HG03045 (cell line): ENCODE data around the gene MUC5AC.

Experiments
- ATAC-seq: cut with Tn5 transposase; IDR thresholded peaks from one replicate; pipeline ENCODE4 v1.9.1; 2021; ENCODE audit warnings: mild to moderate bottlenecking, moderate library complexity; ENCODE audit not compliant: unreplicated experiment

Gene MUC5AC

GRCh38 chr11:1224111-1224490 lies 66.3 kb downstream of the MUC5AC start:
- no peak for ATAC-seq

DNA sequence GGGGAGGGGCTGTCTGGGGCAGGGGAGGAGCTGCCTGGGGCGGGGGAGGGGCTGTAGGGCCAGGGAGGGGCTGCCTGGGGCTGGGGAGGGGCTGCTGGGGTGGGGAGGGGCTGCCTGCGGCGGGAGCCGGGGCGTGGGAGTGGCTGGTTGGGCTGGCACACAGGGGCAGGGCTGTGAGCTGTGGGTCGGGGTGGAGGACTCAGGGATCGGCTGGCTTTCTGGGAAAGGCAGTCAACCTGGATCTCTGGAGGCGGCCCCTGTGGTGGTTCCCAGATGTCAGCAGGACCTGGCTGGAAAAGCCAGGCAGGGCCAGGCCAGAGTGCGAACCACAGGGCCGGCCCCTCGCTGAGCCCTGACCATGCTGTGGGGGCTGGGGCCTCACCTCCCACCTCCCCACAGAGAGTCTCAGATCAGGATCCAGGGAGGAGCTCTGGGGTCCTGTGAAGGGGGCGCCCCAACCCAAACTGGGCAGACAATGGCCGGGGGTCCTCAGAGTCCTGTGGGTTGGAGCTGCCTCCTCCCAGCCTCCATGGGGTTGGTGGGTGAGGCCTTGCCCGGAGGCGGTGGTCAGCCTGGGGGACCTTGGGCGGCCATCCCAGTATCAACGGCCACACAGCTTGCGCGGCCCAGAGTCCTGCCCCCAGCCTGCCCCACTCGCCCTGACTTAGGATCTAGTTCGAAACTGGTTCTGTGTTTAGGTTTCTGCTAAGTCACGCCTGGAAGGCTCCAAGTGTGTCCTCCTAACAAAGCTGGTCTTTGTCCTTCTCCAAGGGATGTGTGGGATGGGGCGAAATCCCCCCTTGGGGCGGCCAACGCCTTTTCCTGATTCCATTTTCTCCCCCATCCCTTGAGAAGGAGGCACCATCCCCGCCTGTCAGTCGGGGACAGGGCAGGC lies 67.0 kb downstream of the MUC5AC start:
- ATAC-seq, result no peak

- no peak for ATAC-seq
These were observed 67.9 kb downstream of the MUC5AC start for GRCh38 chr11:1225386-1226225.

DNA sequence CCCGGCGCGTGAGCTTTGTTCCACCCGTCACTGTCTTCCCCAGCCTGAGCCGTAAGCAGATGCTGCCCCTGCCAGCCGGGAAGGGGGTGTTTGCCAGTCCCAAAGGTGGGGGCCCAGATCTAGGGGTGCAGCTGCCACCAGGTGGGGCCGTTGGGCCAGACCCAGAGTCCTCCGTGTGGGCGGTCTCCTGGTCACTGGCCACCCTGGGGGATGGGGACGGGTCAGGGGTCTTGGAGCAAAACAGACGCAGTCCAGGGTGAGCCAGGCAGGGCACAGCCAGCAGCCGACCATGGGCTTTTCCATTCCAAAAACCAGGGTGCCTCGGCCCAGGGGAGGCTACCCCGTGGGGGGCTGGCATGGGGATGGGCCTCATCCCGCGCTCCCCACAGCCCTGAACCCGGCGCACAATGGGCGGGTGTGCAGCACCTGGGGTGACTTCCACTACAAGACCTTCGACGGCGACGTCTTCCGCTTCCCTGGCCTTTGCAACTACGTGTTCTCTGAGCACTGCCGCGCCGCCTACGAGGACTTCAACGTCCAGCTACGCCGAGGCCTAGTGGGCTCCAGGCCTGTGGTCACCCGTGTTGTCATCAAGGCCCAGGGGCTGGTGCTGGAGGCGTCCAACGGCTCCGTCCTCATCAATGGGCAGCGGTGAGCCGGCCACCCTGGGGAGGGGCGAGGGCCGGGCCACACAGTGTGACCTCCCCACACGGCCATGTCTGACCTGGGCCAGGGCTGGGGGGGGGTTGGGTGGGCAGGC lies 68.7 kb downstream of the MUC5AC start:
- ATAC-seq, result no peak

- no peak for ATAC-seq
These were observed 69.3 kb downstream of the MUC5AC start for GRCh38 chr11:1226986-1227550.

GRCh38 chr11:1227551-1228100 lies 69.9 kb downstream of the MUC5AC start:
- no peak for ATAC-seq

- no peak for ATAC-seq
These were observed 70.5 kb downstream of the MUC5AC start for GRCh38 chr11:1228101-1228821.

- ATAC-seq, result no peak
These were observed 71.2 kb downstream of the MUC5AC start for GRCh38 chr11:1228921-1229451.

- no peak for ATAC-seq
These were observed 71.8 kb downstream of the MUC5AC start for GRCh38 chr11:1229471-1230120.

- ATAC-seq, result no peak
These were observed 72.3 kb downstream of the MUC5AC start for GRCh38 chr11:1230121-1230455.

- ATAC-seq, result no peak
These were observed 73.0 kb downstream of the MUC5AC start for GRCh38 chr11:1230456-1231395.

DNA sequence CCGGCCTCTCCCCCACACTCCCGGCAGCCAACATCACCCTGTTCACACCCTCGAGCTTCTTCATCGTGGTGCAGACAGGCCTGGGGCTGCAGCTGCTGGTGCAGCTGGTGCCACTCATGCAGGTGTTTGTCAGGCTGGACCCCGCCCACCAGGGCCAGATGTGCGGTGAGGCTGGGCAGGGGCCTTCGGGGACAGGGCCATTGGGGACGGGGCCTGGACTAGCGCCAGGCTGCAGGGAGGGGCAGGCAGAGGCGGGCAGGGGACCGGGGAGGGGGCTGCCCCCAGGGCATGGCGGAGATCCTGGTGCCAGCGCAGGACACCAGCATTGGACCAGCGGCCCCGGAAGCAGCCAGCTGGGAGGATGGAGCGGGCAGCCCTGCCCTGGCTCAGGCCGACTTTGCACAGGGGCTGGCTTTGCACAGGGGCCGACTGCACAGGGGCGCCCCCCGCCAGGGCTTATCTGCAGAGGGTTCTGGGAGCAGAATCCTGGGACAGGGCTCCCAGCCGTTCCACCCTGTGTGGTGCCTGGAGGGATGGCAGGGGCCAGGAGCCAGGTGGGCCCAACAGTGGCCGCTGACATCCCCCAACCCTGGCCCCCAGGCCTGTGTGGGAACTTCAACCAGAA lies 73.8 kb downstream of the MUC5AC start:
- ATAC-seq, result no peak

- ATAC-seq, result no peak
These were observed 74.5 kb downstream of the MUC5AC start for GRCh38 chr11:1232021-1232882.

DNA sequence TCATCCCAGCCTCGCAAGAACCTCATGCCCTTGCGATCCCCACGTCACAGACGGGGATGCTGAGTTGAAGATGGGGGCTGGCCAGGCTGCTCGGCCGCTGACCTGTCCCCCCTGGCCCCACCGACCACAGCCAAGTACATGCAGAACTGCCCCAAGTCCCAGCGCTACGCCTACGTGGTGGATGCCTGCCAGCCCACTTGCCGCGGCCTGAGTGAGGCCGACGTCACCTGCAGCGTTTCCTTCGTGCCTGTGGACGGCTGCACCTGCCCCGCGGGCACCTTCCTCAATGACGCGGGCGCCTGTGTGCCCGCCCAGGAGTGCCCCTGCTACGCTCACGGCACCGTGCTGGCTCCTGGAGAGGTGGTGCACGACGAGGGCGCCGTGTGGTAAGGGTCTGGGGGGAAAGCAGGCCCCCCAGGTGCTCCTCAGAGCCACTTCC lies 75.1 kb downstream of the MUC5AC start:
- no peak for ATAC-seq

- no peak for ATAC-seq
These were observed 75.7 kb downstream of the MUC5AC start for GRCh38 chr11:1233351-1234053.

- ATAC-seq, result no peak
These were observed 76.4 kb downstream of the MUC5AC start for GRCh38 chr11:1234054-1234720.
